ENCODE measurements around the gene SIGMAR1.

Gene SIGMAR1

GRCh38 chr9:34665067-34665380 is 27.4 kb upstream of the SIGMAR1 start:
- H3K4me3 ChIP-seq (ENCODE audit: low read length, poor library complexity, severe bottlenecking): peak overlapping the region; percentile 66
- no peaks in the 10 kb centered on the region for H3K27me3 ChIP-seq (ENCODE audit: insufficient read depth, low read length, poor library complexity, severe bottlenecking)
- H3F3A ChIP-seq (ENCODE audit: low read depth): no peaks in the 10 kb centered on the region
- H2AFZ ChIP-seq (ENCODE audit: low read length): peak overlapping the region; percentile 76
- no peaks in the 10 kb centered on the region for H3K36me3 ChIP-seq (ENCODE audit: insufficient read depth, low read length)
- H3K4me1 ChIP-seq (ENCODE audit: insufficient read depth, low read length, poor library complexity, severe bottlenecking): peaks cover 7% of the 10 kb centered on the region
- no peaks in the 10 kb centered on the region for H3K9me3 ChIP-seq (ENCODE audit: insufficient read depth, low read depth, low read length)
- H3K4me2 ChIP-seq (ENCODE audit: low read depth, low read length, poor library complexity, severe bottlenecking): peak overlapping the region; percentile 62
- no peaks in the 10 kb centered on the region for H3K9me2 ChIP-seq (replicated peaks; ENCODE audit: low read depth, low read length)
- no peaks in the 10 kb centered on the region for H4K20me1 ChIP-seq (ENCODE audit: insufficient read depth, low read length, poor library complexity, severe bottlenecking)
- H3K9ac ChIP-seq (ENCODE audit: low read depth, low read length, poor library complexity, severe bottlenecking): peak overlapping the region; percentile 43
- H3K79me2 ChIP-seq (ENCODE audit: insufficient read depth, low read length): no peaks in the 10 kb centered on the region
- TF ChIP-seq, protein P1, sequence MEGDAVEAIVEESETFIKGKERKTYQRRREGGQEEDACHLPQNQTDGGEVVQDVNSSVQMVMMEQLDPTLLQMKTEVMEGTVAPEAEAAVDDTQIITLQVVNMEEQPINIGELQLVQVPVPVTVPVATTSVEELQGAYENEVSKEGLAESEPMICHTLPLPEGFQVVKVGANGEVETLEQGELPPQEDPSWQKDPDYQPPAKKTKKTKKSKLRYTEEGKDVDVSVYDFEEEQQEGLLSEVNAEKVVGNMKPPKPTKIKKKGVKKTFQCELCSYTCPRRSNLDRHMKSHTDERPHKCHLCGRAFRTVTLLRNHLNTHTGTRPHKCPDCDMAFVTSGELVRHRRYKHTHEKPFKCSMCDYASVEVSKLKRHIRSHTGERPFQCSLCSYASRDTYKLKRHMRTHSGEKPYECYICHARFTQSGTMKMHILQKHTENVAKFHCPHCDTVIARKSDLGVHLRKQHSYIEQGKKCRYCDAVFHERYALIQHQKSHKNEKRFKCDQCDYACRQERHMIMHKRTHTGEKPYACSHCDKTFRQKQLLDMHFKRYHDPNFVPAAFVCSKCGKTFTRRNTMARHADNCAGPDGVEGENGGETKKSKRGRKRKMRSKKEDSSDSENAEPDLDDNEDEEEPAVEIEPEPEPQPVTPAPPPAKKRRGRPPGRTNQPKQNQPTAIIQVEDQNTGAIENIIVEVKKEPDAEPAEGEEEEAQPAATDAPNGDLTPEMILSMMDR (conservative IDR thresholded peaks at IDR 0.05; ENCODE audit: low read length): no peak
- TF ChIP-seq EZH2phosphoT487 (IDR thresholded peaks at IDR 0.05; ENCODE audit: borderline replicate concordance): no peak

GRCh38 chr9:34664281-34665066 is 26.9 kb upstream of the SIGMAR1 start:
- Histone ChIP-seq H3K4me1 (ENCODE audit: insufficient read depth, low read length, poor library complexity, severe bottlenecking) (peaks cover 7% of the 10 kb centered on the region), H3K4me2 (ENCODE audit: low read depth, low read length, poor library complexity, severe bottlenecking) (peak overlapping the region; percentile 62)
- TF ChIP-seq, protein P1 (conservative IDR thresholded peaks at IDR 0.05; ENCODE audit: low read length): peak; percentile 98
- TF ChIP-seq EZH2phosphoT487 (IDR thresholded peaks at IDR 0.05; ENCODE audit: borderline replicate concordance): no peak

GRCh38 chr9:34663303-34663605 is 25.7 kb upstream of the SIGMAR1 start:
- H2AFZ ChIP-seq (ENCODE audit: low read length): no peak overlapping the region
- H3K4me3 ChIP-seq (ENCODE audit: low read length, poor library complexity, severe bottlenecking): no peak overlapping the region
- no peaks in the 10 kb centered on the region for H3F3A ChIP-seq (ENCODE audit: low read depth)
- H4K20me1 ChIP-seq (ENCODE audit: insufficient read depth, low read length, poor library complexity, severe bottlenecking): no peaks in the 10 kb centered on the region
- TF ChIP-seq, protein P1 (conservative IDR thresholded peaks at IDR 0.05; ENCODE audit: low read length): no peak
- no peak for TF ChIP-seq EZH2phosphoT487 (IDR thresholded peaks at IDR 0.05; ENCODE audit: borderline replicate concordance)
- no peaks in the 10 kb centered on the region for H3K27me3 ChIP-seq (ENCODE audit: insufficient read depth, low read length, poor library complexity, severe bottlenecking)
- H3K36me3 ChIP-seq (ENCODE audit: insufficient read depth, low read length): no peaks in the 10 kb centered on the region
- H3K4me2 ChIP-seq (ENCODE audit: low read depth, low read length, poor library complexity, severe bottlenecking): no peak overlapping the region
- H3K9ac ChIP-seq (ENCODE audit: low read depth, low read length, poor library complexity, severe bottlenecking): peak overlapping the region; percentile 25
- peaks cover 7% of the 10 kb centered on the region for H3K4me1 ChIP-seq (ENCODE audit: insufficient read depth, low read length, poor library complexity, severe bottlenecking)
- no peaks in the 10 kb centered on the region for H3K9me2 ChIP-seq (replicated peaks; ENCODE audit: low read depth, low read length)
- no peaks in the 10 kb centered on the region for H3K9me3 ChIP-seq (ENCODE audit: insufficient read depth, low read depth, low read length)
- no peaks in the 10 kb centered on the region for H3K79me2 ChIP-seq (ENCODE audit: insufficient read depth, low read length)

More at GRCh38 chr9:34664281-34665066, 26.9 kb upstream of the SIGMAR1 start:
- H3K36me3 ChIP-seq (ENCODE audit: insufficient read depth, low read length): no peaks in the 10 kb centered on the region
- peak overlapping the region; percentile 66 for H3K4me3 ChIP-seq (ENCODE audit: low read length, poor library complexity, severe bottlenecking)
- H3K27me3 ChIP-seq (ENCODE audit: insufficient read depth, low read length, poor library complexity, severe bottlenecking): no peaks in the 10 kb centered on the region
- H3K79me2 ChIP-seq (ENCODE audit: insufficient read depth, low read length): no peaks in the 10 kb centered on the region
- H3F3A ChIP-seq (ENCODE audit: low read depth): no peaks in the 10 kb centered on the region
- H3K9me2 ChIP-seq (replicated peaks; ENCODE audit: low read depth, low read length): no peaks in the 10 kb centered on the region
- no peaks in the 10 kb centered on the region for H4K20me1 ChIP-seq (ENCODE audit: insufficient read depth, low read length, poor library complexity, severe bottlenecking)
- H3K9ac ChIP-seq (ENCODE audit: low read depth, low read length, poor library complexity, severe bottlenecking): peak overlapping the region; percentile 43
- no peaks in the 10 kb centered on the region for H3K9me3 ChIP-seq (ENCODE audit: insufficient read depth, low read depth, low read length)
- peak overlapping the region; percentile 76 for H2AFZ ChIP-seq (ENCODE audit: low read length)

Data from Loucy (cell line).